PC-9 (cell line): ENCODE measurements around the gene TRABD2B. TPM values are rescaled to one million over a fixed set of nuclear protein-coding genes. Genes with fewer than 3 reads are reported as not detected.

ENCODE experiments used
- BruUV-seq: library from RNA; stranded (reverse); fragments of 400-500 nt; replicated peaks from 2 replicates; lab custom pipeline; 2021; lab: Mats Ljungman, UMichigan
- CTCF ChIA-PET: fragments of 300-600 bp; sonication (Branson Sonifier 250); formaldehyde crosslinking; loops from one replicate; lab custom pipeline; 2022; ENCODE audit warnings: antibody characterized with exemption; lab: Charles Lee
- POLR2A ChIA-PET: fragments of 300-600 bp; sonication (Branson Sonifier 250); formaldehyde crosslinking; loops from one replicate; lab custom pipeline; 2022; ENCODE audit warnings: antibody characterized with exemption; ENCODE audit not compliant: unreplicated experiment; lab: Charles Lee
- DNase-seq, 2 experiments: peaks; one replicate each; pipeline versions ENCODE4 v3.0.0 to v3.0.0-alpha.2; 2015 to 2022; ENCODE audit warnings: mixed read lengths in 1 of 2
- H2AFZ ChIP-seq: fragments of 200-600 bp; sonication (generic); 2 replicates; pipeline ENCODE4 v1.8.1; 2017; ENCODE audit warnings: antibody characterized with exemption
- H3F3A ChIP-seq: fragments of 200-600 bp; sonication (generic); 2 replicates; pipeline ENCODE4 v1.8.1; 2017; ENCODE audit warnings: antibody characterized with exemption, mild to moderate bottlenecking, low read depth; ENCODE audit not compliant: insufficient read depth
- H3K27ac ChIP-seq: fragments of 200-600 bp; sonication (generic); 2 replicates; pipeline ENCODE4 v1.6.1; 2016; ENCODE audit warnings: mixed run types
- H3K27me3 ChIP-seq: fragments of 200-600 bp; sonication (generic); 2 replicates; pipeline ENCODE4 v1.6.1; 2016; ENCODE audit warnings: low read depth, mixed run types; ENCODE audit not compliant: insufficient read depth
- H3K36me3 ChIP-seq: fragments of 200-600 bp; sonication (generic); 2 replicates; pipeline ENCODE4 v1.6.1; 2016; ENCODE audit warnings: low read depth, mixed run types
- H3K4me1 ChIP-seq: fragments of 200-600 bp; sonication (generic); replicated peaks from 2 replicates; pipeline ENCODE4 v1.6.1; 2016; ENCODE audit warnings: mixed run types; ENCODE audit not compliant: insufficient read depth
- H3K4me2 ChIP-seq: fragments of 200-600 bp; sonication (generic); 2 replicates; pipeline ENCODE4 v1.6.1; 2017; ENCODE audit warnings: mixed run types
- H3K4me3 ChIP-seq: fragments of 200-600 bp; sonication (generic); 2 replicates; pipeline ENCODE4 v1.6.1; 2016; ENCODE audit warnings: mixed run types
- H3K79me2 ChIP-seq: fragments of 200-600 bp; sonication (generic); 2 replicates; pipeline ENCODE4 v1.6.1; 2017; ENCODE audit warnings: low read depth, mixed run types
- H3K9me2 ChIP-seq: fragments of 200-600 bp; sonication (generic); 2 replicates; pipeline ENCODE4 v1.8.1; 2017; ENCODE audit warnings: mild to moderate bottlenecking; ENCODE audit not compliant: insufficient read depth
- H3K9me3 ChIP-seq: fragments of 200-600 bp; sonication (generic); 2 replicates; pipeline ENCODE4 v1.8.1; 2016; ENCODE audit warnings: low read depth; ENCODE audit not compliant: insufficient read depth
- H4K20me1 ChIP-seq: fragments of 200-600 bp; sonication (generic); 2 replicates; pipeline ENCODE4 v1.8.1; 2017; ENCODE audit not compliant: insufficient read depth
- CTCF ChIP-seq: fragments of 200-600 bp; sonication (generic); conservative IDR thresholded peaks from 2 replicates; pipeline ENCODE4 v1.6.1; 2017; ENCODE audit warnings: mixed run types, antibody characterized with exemption, mild to moderate bottlenecking, moderate library complexity
- EZH2 ChIP-seq: fragments of 200-600 bp; sonication (generic); IDR thresholded peaks from 2 replicates; pipeline ENCODE4 v1.8.0; 2017; ENCODE audit warnings: antibody characterized with exemption, low read depth
- intact Hi-C: fragments of 100-400 bp; cut with micrococcal nuclease; formaldehyde crosslinking; loops from one replicate; pipeline ENCODE4 v1.10.0; 2022; ENCODE audit not compliant: unreplicated experiment
- total RNA-seq: library from RNA; stranded (reverse); gene quantifications from 2 replicates; pipeline ENCODE4 v1.2.3, GENCODE V29; 2021

TRABD2B gene
- total RNA-seq, 1 experiment from 2014 or later: not detected

- intact Hi-C loops: no loop called here
- H3K79me2 ChIP-seq: no peaks in the 10 kb centered on the region
- H3K4me1 ChIP-seq: no peaks in the 10 kb centered on the region
- no peaks in the 10 kb centered on the region for H3K9me2 ChIP-seq
- TF ChIP-seq CTCF: no peak
- no peak for TF ChIP-seq EZH2
- H3K27ac ChIP-seq: no peak overlapping the region
- no TSS peak for BruUV-seq
- DNase-seq: no peak
- H4K20me1 ChIP-seq: no peaks in the 10 kb centered on the region
- H3K4me2 ChIP-seq: no peak overlapping the region
- H3K9me3 ChIP-seq: 0 out of 2 replicates have a peak, but pooled peaks cover 6% of the 10 kb centered on the region
- ChIA-PET POLR2A (no interaction called here), CTCF (no interaction called here)
- peaks cover 35% of the 10 kb centered on the region for H3K27me3 ChIP-seq
- no peaks in the 10 kb centered on the region for H3F3A ChIP-seq
- H3K36me3 ChIP-seq: no peaks in the 10 kb centered on the region
- H3K4me3 ChIP-seq: no peak overlapping the region
- no peak overlapping the region for H2AFZ ChIP-seq
Observed at GRCh38 chr1:47830641-47831333, 166.4 kb downstream of the TRABD2B start.

- CTCF ChIA-PET: no interaction called here
Observed at GRCh38 chr1:47830021-47830420, 167.2 kb downstream of the TRABD2B start.

GRCh38 chr1:47828978-47829377, 168.2 kb downstream of the TRABD2B start:
- no peaks in the 10 kb centered on the region for H3K9me2 ChIP-seq
- H3K4me3 ChIP-seq: no peak overlapping the region
- no peaks in the 10 kb centered on the region for H3K4me1 ChIP-seq
- POLR2A ChIA-PET: no interaction called here
- no peak for TF ChIP-seq EZH2
- no peak for TF ChIP-seq CTCF
- H3K79me2 ChIP-seq: no peaks in the 10 kb centered on the region
- CTCF ChIA-PET: no interaction called here
- no peaks in the 10 kb centered on the region for H3F3A ChIP-seq
- no peaks in the 10 kb centered on the region for H4K20me1 ChIP-seq
- H2AFZ ChIP-seq: no peak overlapping the region
- H3K4me2 ChIP-seq: no peak overlapping the region
- no peak overlapping the region for H3K27ac ChIP-seq
- H3K9me3 ChIP-seq: no peaks in the 10 kb centered on the region
- DNase-seq: no peak
- no TSS peak for BruUV-seq
- intact Hi-C loops: no loop called here
- H3K36me3 ChIP-seq: no peaks in the 10 kb centered on the region
- peaks cover 35% of the 10 kb centered on the region for H3K27me3 ChIP-seq

More at GRCh38 chr1:47830021-47830420, 167.2 kb downstream of the TRABD2B start:
- intact Hi-C loops: no loop called here
- no peaks in the 10 kb centered on the region for H3K9me3 ChIP-seq
- H4K20me1 ChIP-seq: no peaks in the 10 kb centered on the region
- H3K36me3 ChIP-seq: no peaks in the 10 kb centered on the region
- POLR2A ChIA-PET: interaction anchor here (0.6 kb wide), 1 partner anchor 631 kb away, joined by 3 read pairs; no protein-coding TSS in a partner anchor
- H3F3A ChIP-seq: no peaks in the 10 kb centered on the region
- TF ChIP-seq EZH2 (no peak), CTCF (no peak)
- no peaks in the 10 kb centered on the region for H3K9me2 ChIP-seq
- H3K4me1 ChIP-seq: no peaks in the 10 kb centered on the region
- H3K27ac ChIP-seq: no peak overlapping the region
- no peak for DNase-seq
- no peak overlapping the region for H3K4me3 ChIP-seq
- H2AFZ ChIP-seq: no peak overlapping the region
- no peaks in the 10 kb centered on the region for H3K79me2 ChIP-seq
- peaks cover 35% of the 10 kb centered on the region for H3K27me3 ChIP-seq
- no TSS peak for BruUV-seq
- H3K4me2 ChIP-seq: no peak overlapping the region
